OCI-LY7 (cell line): ENCODE data around the gene SLC22A12. TPM values are rescaled to one million over a fixed set of nuclear protein-coding genes. Genes with fewer than 3 reads are reported as not detected.
A peak's percentile ranks its signal among the peaks of the same experiment; 100 is the strongest.

Experiments used
- BruUV-seq: library from RNA; stranded (reverse); fragments of 400-500 nt; replicated peaks from 2 replicates; lab custom pipeline; 2021; lab: Mats Ljungman, UMichigan
- CTCF ChIA-PET: fragments of 300-600 bp; sonication (Branson Sonifier 250); formaldehyde crosslinking; loops from one replicate; lab custom pipeline; 2022; ENCODE audit warnings: antibody characterized with exemption; ENCODE audit not compliant: unreplicated experiment; lab: Charles Lee
- POLR2A ChIA-PET: fragments of 300-600 bp; sonication (Branson Sonifier 250); formaldehyde crosslinking; loops from one replicate; lab custom pipeline; 2022; ENCODE audit warnings: antibody characterized with exemption; lab: Charles Lee
- DNase-seq: peaks from one replicate; pipeline ENCODE4 v3.0.0-alpha.2; 2015; ENCODE audit warnings: low spot score
- H2AFZ ChIP-seq: fragments of 200-600 bp; sonication (generic), shearing (Covaris generic); 2 replicates; pipeline ENCODE4 v1.6.1; 2014; ENCODE audit warnings: mild to moderate bottlenecking, antibody characterized with exemption, low read length, moderate library complexity
- H3K27ac ChIP-seq: fragments of 200-600 bp; sonication (generic); 2 replicates; pipeline ENCODE4 v1.5.1; 2014; ENCODE audit warnings: mixed run types, low read depth, mild to moderate bottlenecking, moderate library complexity, low read length, inconsistent platforms; ENCODE audit not compliant: poor library complexity, severe bottlenecking
- H3K36me3 ChIP-seq: fragments of 200-600 bp; sonication (generic); 2 replicates; pipeline ENCODE4 v1.6.1; 2014; ENCODE audit warnings: mild to moderate bottlenecking, antibody characterized with exemption, low read length, moderate library complexity, mixed read lengths; ENCODE audit not compliant: insufficient read depth
- H3K4me1 ChIP-seq: fragments of 200-600 bp; sonication (generic); 2 replicates; pipeline ENCODE4 v1.5.1; 2014; ENCODE audit warnings: mild to moderate bottlenecking, low read length; ENCODE audit not compliant: insufficient read depth, poor library complexity, severe bottlenecking
- H3K4me2 ChIP-seq: fragments of 200-600 bp; sonication (generic); 2 replicates; pipeline ENCODE4 v1.6.1; 2014; ENCODE audit warnings: mild to moderate bottlenecking, low read length
- H3K4me3 ChIP-seq: fragments of 200-600 bp; sonication (generic); 2 replicates; pipeline ENCODE4 v1.5.1; 2014; ENCODE audit warnings: mild to moderate bottlenecking, low read depth, low read length; ENCODE audit not compliant: poor library complexity, severe bottlenecking
- H3K79me2 ChIP-seq: fragments of 200-600 bp; sonication (generic); 2 replicates; pipeline ENCODE4 v1.6.1; 2016; ENCODE audit warnings: low read depth, mild to moderate bottlenecking, low read length, moderate library complexity, mixed read lengths; ENCODE audit not compliant: insufficient read depth
- H3K9me2 ChIP-seq: fragments of 200-600 bp; sonication (generic); 2 replicates; pipeline ENCODE4 v1.6.1; 2016; ENCODE audit warnings: mild to moderate bottlenecking, low read length, mixed read lengths; ENCODE audit not compliant: insufficient read depth
- H3K9me3 ChIP-seq: fragments of 200-600 bp; sonication (generic); 2 replicates; pipeline ENCODE4 v1.6.1; 2014; ENCODE audit warnings: mild to moderate bottlenecking, mixed run types, low read length, mixed read lengths
- H4K20me1 ChIP-seq: fragments of 200-600 bp; sonication (generic); 2 replicates; pipeline ENCODE4 v1.6.1; 2014; ENCODE audit warnings: mild to moderate bottlenecking, antibody characterized with exemption, low read length, moderate library complexity, mixed read lengths; ENCODE audit not compliant: insufficient read depth
- CTCF ChIP-seq: fragments of 200-600 bp; sonication (generic); conservative IDR thresholded peaks from 2 replicates; pipeline ENCODE4 v1.5.1; 2014; ENCODE audit warnings: mild to moderate bottlenecking, antibody characterized with exemption, low read length, moderate library complexity, mixed read lengths
- EZH2phosphoT487 ChIP-seq: fragments of 200-600 bp; sonication (generic); IDR thresholded peaks from 2 replicates; pipeline ENCODE4 v1.6.1; 2018; ENCODE audit warnings: low read depth, borderline replicate concordance, mild to moderate bottlenecking, mixed run types, antibody characterized with exemption, low read length, moderate library complexity, mixed read lengths
- intact Hi-C: fragments of 100-400 bp; cut with micrococcal nuclease; formaldehyde crosslinking; loops from one replicate; pipeline ENCODE4 v1.10.0; 2022; ENCODE audit not compliant: unreplicated experiment
- total RNA-seq, 2 experiments: library from RNA; depleted of rRNA in 1 of 2; stranded (reverse); fragments of >200 nt in 1 of 2; shearing (Covaris generic) in 1 of 2; gene quantifications; 2 replicates each; pipeline ENCODE4 v1.2.3, GENCODE V29; 2014 to 2022

Gene SLC22A12
- total RNA-seq, 2 experiments from 2014 or later, result not detected

GRCh38 chr11:64631675-64632074 lies 40.7 kb downstream of the SLC22A12 start:
- CTCF ChIA-PET, result no interaction called here
- Histone ChIP-seq H2AFZ (peak overlapping the region; percentile 17; the same call in 1 of the 2 replicates), H3K79me2 (no peaks in the 10 kb centered on the region), H3K9me2 (no peaks in the 10 kb centered on the region), H3K9me3 (no peaks in the 10 kb centered on the region), H4K20me1 (no peaks in the 10 kb centered on the region), H3K36me3 (no peaks in the 10 kb centered on the region), H3K4me1 (peaks cover 18% of the 10 kb centered on the region), H3K4me2 (no peak overlapping the region), H3K27ac (no peak overlapping the region), H3K4me3 (no peak overlapping the region)
- no peak for DNase-seq
- BruUV-seq, result no TSS peak
- intact Hi-C loops, result no loop called here
- TF ChIP-seq EZH2phosphoT487 (no peak), CTCF (no peak)
- POLR2A ChIA-PET, result no interaction called here

GRCh38 chr11:64632237-64632636 lies 41.2 kb downstream of the SLC22A12 start:
- H3K4me2 ChIP-seq, result no peak overlapping the region
- intact Hi-C loops, result no loop called here

More at GRCh38 chr11:64632237-64632636, 41.2 kb downstream of the SLC22A12 start:
- no TSS peak for BruUV-seq
- Histone ChIP-seq H3K4me3 (no peak overlapping the region), H3K79me2 (no peaks in the 10 kb centered on the region), H3K4me1 (peaks cover 17% of the 10 kb centered on the region), H3K36me3 (no peaks in the 10 kb centered on the region), H2AFZ (no peak overlapping the region; the same call in 1 of the 2 replicates), H3K9me2 (no peaks in the 10 kb centered on the region), H4K20me1 (no peaks in the 10 kb centered on the region), H3K9me3 (no peaks in the 10 kb centered on the region), H3K27ac (no peak overlapping the region)
- POLR2A ChIA-PET, result no interaction called here
- DNase-seq, result no peak
- TF ChIP-seq EZH2phosphoT487, result no peak
- no peak for TF ChIP-seq CTCF
- CTCF ChIA-PET, result no interaction called here
